Measurements from ENCODE around the gene CNIH3.

CNIH3 gene

DNA sequence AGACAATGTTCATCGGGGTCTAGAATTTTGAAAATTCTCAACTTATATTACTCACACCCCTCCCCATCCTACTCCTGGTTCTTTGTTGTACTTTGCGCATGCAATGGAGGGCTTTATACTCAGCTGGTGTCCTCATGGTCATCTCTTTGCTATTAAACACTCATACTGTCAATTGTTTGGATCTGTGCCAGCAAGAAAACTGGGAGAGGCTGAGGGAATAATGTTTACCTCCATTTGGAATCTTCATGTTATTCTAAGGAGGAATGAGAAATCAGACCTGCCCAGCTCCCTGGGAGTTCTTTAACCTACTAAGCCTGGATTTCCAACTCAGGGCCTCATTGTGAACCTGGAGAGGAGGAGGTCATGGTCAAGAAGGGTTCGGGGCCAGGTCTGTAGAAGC, 169.5 kb downstream of the CNIH3 start:
- no peak for TF ChIP-seq GLIS3 (CRISPR knock-in tag; IDR thresholded peaks at IDR 0.05)
- TF ChIP-seq OSR1 (CRISPR knock-in tag; IDR thresholded peaks at IDR 0.05) = no peak
- no peak for TF ChIP-seq SNAI2 (CRISPR knock-in tag; IDR thresholded peaks at IDR 0.05)
- TF ChIP-seq ZC3H10 (CRISPR knock-in tag; IDR thresholded peaks at IDR 0.05) = no peak
- no peak for TF ChIP-seq PPARA (CRISPR knock-in tag; IDR thresholded peaks at IDR 0.05; ENCODE audit: borderline replicate concordance)
- TF ChIP-seq TOX (CRISPR knock-in tag; IDR thresholded peaks at IDR 0.05; ENCODE audit: borderline replicate concordance) = no peak
- TF ChIP-seq ZFP3 (CRISPR knock-in tag; IDR thresholded peaks at IDR 0.05) = no peak
- TF ChIP-seq ZFP30 (CRISPR knock-in tag; IDR thresholded peaks at IDR 0.05) = no peak
- TF ChIP-seq ARNTL (CRISPR knock-in tag; IDR thresholded peaks at IDR 0.05; ENCODE audit: borderline replicate concordance, low read depth) = no peak
- no peak for TF ChIP-seq ZNF8 (CRISPR knock-in tag; IDR thresholded peaks at IDR 0.05)
- TF ChIP-seq ISL1 (CRISPR knock-in tag; IDR thresholded peaks at IDR 0.05) = no peak
- TF ChIP-seq, protein P1, sequence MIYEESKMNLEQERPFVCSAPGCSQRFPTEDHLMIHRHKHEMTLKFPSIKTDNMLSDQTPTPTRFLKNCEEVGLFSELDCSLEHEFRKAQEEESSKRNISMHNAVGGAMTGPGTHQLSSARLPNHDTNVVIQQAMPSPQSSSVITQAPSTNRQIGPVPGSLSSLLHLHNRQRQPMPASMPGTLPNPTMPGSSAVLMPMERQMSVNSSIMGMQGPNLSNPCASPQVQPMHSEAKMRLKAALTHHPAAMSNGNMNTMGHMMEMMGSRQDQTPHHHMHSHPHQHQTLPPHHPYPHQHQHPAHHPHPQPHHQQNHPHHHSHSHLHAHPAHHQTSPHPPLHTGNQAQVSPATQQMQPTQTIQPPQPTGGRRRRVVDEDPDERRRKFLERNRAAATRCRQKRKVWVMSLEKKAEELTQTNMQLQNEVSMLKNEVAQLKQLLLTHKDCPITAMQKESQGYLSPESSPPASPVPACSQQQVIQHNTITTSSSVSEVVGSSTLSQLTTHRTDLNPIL (CRISPR knock-in tag; IDR thresholded peaks at IDR 0.05; ENCODE audit: low read depth) = no peak
- TF ChIP-seq RARB (CRISPR knock-in tag; IDR thresholded peaks at IDR 0.05) = no peak
- no peak for ATAC-seq

DNA sequence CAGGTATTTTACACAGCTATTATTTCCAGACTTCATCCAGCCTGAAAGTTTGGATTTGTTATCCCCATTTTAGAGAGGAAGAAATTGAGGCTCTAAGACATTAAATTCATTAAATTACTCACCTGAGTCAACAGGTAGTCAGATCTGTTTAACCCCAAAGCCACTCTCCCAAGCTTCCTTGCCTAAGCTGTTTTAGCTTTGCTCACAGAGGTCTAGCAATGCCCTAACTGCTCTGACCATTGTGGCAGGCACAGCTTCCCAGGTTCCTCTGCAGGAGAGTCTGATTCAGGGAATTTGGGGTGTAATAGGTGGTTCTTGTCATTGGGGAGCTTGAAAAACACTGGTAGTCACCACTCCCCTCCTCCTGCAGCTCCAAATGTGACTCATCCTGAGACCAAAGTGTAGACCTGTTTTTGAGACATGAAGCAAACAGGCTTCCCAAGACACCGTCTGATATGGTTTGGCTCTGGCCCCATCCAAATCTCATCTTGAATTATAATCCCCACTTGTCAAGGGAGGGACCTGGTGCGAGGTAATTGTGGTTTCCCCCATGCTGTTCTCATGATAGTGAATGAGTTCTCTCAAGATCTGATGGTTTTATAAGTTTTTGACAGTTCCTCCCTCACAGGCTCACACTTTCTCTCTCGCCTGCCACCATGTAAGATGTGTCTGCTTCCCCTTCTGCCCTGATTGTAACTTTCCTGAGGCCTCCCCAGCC, 170.6 kb downstream of the CNIH3 start:
- peak; percentile 58 for ATAC-seq
- TF ChIP-seq ZNF8 (CRISPR knock-in tag; IDR thresholded peaks at IDR 0.05) = no peak
- TF ChIP-seq, protein P2, sequence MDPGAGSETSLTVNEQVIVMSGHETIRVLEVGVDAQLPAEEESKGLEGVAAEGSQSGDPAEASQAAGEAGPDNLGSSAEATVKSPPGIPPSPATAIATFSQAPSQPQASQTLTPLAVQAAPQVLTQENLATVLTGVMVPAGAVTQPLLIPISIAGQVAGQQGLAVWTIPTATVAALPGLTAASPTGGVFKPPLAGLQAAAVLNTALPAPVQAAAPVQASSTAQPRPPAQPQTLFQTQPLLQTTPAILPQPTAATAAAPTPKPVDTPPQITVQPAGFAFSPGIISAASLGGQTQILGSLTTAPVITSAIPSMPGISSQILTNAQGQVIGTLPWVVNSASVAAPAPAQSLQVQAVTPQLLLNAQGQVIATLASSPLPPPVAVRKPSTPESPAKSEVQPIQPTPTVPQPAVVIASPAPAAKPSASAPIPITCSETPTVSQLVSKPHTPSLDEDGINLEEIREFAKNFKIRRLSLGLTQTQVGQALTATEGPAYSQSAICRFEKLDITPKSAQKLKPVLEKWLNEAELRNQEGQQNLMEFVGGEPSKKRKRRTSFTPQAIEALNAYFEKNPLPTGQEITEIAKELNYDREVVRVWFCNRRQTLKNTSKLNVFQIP (CRISPR knock-in tag; IDR thresholded peaks at IDR 0.05; ENCODE audit: borderline replicate concordance, low read depth) = no peak
- TF ChIP-seq ZFP3 (CRISPR knock-in tag; IDR thresholded peaks at IDR 0.05) = no peak
- TF ChIP-seq CSDC2 (CRISPR knock-in tag; IDR thresholded peaks at IDR 0.05) = no peak
- TF ChIP-seq ZNF565 (CRISPR knock-in tag; conservative IDR thresholded peaks at IDR 0.05; ENCODE audit: low read depth) = no peak
- no peak for TF ChIP-seq TCF4 (CRISPR knock-in tag; IDR thresholded peaks at IDR 0.05; ENCODE audit: borderline replicate concordance)
- no peak for TF ChIP-seq ARNTL (CRISPR knock-in tag; IDR thresholded peaks at IDR 0.05; ENCODE audit: borderline replicate concordance, low read depth)
- TF ChIP-seq, protein P3, sequence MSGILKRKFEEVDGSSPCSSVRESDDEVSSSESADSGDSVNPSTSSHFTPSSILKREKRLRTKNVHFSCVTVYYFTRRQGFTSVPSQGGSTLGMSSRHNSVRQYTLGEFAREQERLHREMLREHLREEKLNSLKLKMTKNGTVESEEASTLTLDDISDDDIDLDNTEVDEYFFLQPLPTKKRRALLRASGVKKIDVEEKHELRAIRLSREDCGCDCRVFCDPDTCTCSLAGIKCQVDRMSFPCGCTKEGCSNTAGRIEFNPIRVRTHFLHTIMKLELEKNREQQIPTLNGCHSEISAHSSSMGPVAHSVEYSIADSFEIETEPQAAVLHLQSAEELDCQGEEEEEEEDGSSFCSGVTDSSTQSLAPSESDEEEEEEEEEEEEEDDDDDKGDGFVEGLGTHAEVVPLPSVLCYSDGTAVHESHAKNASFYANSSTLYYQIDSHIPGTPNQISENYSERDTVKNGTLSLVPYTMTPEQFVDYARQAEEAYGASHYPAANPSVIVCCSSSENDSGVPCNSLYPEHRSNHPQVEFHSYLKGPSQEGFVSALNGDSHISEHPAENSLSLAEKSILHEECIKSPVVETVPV (CRISPR knock-in tag; IDR thresholded peaks at IDR 0.05) = no peak
- TF ChIP-seq, protein P1 (CRISPR knock-in tag; IDR thresholded peaks at IDR 0.05; ENCODE audit: low read depth) = no peak

DNA sequence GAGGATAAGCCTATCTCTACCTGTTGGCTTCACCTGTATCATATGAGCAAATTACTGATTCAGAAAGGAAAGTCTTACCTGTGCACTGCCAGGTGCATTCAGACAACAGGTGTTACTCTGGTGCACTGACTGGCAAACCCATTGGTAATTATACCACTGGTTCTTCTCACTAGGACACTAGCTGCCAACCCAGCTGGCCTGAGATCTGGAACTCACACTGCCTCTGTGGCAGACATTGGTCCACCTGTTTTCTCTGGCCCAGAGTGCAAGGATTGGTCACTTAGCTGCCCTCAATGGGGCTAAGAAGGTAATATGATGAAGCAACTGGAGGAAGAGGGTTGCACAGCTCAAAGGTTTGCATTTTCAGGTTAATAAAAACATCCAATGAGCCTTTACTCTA, 173.2 kb downstream of the CNIH3 start:
- no peak for ATAC-seq
- TF ChIP-seq CSDC2 (CRISPR knock-in tag; IDR thresholded peaks at IDR 0.05) (no peak), PPARA (CRISPR knock-in tag; IDR thresholded peaks at IDR 0.05; ENCODE audit: borderline replicate concordance) (no peak), RARB (CRISPR knock-in tag; IDR thresholded peaks at IDR 0.05) (no peak), GLIS3 (CRISPR knock-in tag; IDR thresholded peaks at IDR 0.05) (no peak), ZFP3 (CRISPR knock-in tag; IDR thresholded peaks at IDR 0.05) (no peak), TCF4 (CRISPR knock-in tag; IDR thresholded peaks at IDR 0.05; ENCODE audit: borderline replicate concordance) (no peak), ZNF565 (CRISPR knock-in tag; conservative IDR thresholded peaks at IDR 0.05; ENCODE audit: low read depth) (no peak), ZNF70 (CRISPR knock-in tag; IDR thresholded peaks at IDR 0.05) (no peak), ZNF8 (CRISPR knock-in tag; IDR thresholded peaks at IDR 0.05) (no peak), ISL1 (CRISPR knock-in tag; IDR thresholded peaks at IDR 0.05) (no peak), ARNTL (CRISPR knock-in tag; IDR thresholded peaks at IDR 0.05; ENCODE audit: borderline replicate concordance, low read depth) (no peak), TOX (CRISPR knock-in tag; IDR thresholded peaks at IDR 0.05; ENCODE audit: borderline replicate concordance) (no peak)

All from SK-N-SH treated with all-trans-retinoic acid at 6 μM for 48 hours (cell line).